NCI-H2081 (cell line): ENCODE results near the gene SLC25A23.

ENCODE experiments used
- DNase-seq, 2 experiments: peaks; one replicate each; lab custom pipeline; 2025; lab: John Stamatoyannopoulos, UW

The SLC25A23 gene

DNA sequence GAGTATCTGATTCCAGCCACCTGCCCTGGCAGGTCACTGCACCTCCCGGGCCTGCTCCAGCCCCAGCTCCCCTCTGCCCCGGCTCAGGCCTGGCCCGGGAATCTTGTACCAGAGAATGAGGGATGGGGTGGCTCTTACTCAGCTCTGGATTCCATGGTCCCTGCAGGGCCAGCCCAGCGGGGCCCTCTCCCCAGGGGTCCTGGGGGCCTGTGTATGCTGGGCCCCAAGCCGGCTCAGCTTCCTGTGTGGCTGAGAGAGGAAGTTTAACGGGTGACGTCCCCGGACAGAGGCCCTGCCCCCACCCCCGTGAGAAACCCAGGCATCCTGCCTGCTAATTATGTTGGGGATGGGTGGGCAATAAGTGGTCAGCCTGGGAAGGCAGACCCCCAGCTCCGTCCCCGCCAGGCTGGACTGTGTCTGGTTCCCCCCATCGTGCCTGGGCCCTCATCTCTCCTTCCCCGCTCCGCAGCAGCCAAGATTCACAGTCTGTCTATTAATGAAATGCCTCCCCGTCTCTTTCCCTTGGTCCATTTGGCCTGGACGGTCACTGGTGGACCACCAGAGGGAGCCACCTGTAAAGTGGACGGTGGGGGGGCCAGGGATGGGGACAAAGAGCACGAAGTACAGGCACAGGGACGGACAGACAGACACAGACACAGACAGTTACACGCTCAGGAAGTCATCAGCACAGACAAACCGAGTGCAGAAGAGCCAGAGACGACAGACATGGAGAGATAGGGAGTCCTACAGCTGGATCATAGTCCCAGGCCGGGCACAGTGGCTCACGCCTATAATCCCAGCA is 22.1 kb upstream of the SLC25A23 start, which contains the start of gene DENND1C:
Gene DENND1C, minus strand, starts transcription at position 247 of the 802 bp plus-strand sequence. Its CDS starts 92 bp downstream, at position 155.
- no peak for DNase-seq

DNA sequence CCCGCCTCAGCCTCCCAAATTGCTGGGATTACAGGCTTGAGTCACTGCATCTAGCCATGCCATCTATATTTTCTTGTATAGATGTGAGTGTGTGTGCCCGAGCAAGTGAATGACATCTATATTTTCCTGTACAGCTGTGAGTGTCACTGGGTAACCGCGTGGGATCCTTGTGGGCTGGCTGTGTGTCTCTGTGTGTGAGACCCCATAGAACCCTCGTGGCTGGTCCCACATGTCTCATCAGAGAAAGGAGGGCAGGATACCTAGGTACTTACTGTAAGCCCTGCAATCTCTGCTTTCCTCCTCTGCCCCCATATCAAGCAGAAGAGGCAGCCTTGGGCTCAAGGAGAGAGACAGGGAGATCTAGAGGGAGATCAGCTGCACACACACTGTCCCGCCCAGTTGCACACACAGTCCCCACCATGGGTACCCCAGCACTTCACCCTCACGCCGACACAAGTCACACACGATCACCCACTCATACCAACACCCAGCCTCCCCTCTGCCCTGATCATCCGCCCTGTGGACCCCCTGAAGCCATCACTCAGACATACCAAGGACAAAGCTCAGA is 21.3 kb upstream of the SLC25A23 start:
- no peak for DNase-seq

DNA sequence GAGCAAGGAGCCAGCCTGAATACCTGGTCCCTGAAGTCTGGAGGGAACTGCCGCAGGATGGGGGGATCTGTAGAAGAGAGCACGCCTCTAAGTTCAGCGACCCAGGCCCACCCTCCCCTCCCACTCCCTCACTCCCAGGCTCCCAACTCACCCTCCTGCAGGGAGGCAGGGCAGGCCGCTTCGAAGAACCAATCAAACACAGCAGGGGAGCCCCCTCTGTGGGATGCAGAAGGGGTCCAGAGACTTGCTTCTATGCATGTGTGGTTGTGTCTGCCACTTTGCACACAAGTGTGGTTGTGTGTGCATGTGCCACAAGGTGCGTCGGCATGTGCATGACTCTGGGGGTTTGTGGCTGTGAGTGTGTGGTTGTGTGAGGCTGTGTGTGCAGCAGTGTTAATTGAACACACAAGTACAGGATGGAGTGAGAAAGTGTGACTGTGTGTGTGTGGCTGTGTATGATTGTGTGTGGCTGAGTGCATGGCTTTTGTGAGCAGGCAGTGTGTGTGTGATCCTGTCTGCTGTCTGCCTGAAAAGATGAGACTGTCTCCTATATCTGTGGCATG is 20.3 kb upstream of the SLC25A23 start:
- DNase-seq: no peak

DNA sequence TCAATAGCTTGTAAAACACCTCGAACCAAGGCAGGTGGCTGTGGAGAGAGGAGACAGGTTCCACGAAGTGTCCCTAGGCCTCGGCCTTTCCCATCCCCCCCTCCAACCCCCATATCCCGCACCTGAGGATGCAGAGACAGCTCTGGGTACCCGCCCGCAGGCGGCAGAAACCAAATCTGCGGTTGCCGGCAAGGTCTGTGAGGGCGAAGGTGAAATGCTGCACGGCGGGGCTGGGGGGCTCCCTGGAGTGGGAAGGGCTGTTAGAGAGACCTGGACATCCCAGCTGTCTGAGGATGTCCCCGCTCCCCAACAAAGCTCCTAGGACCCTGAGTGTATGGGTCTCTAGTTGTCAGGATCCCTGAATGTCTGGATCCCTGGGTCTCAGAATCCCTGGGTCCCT is 19.2 kb upstream of the SLC25A23 start:
- DNase-seq: no peak

DNA sequence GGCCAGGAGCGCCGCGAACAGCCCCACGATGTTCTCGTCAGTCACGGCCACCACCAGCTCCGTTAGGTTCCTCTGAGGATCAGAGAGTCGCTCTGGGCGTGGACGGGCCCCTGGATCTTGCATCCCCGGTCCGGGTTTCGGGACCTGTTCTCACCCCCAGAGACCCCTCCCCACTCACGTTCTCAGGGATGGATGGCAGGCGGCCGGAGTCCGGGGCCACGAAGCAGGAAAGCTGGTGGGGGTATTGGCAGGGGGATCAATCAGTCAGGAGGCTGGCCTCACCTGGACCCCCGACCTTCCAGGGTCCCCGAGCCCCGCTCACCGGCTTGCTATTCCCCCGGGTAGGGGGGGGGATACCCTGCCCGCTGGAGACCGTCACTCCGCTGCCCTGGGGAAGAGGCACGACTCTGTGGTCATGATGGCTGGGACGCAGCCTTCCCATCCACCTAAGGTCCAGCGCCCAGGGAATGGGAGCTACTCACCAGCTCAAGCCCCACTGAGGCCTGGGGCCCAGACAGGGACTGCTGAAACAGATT is 17.4 kb upstream of the SLC25A23 start:
- DNase-seq: no peak

DNA sequence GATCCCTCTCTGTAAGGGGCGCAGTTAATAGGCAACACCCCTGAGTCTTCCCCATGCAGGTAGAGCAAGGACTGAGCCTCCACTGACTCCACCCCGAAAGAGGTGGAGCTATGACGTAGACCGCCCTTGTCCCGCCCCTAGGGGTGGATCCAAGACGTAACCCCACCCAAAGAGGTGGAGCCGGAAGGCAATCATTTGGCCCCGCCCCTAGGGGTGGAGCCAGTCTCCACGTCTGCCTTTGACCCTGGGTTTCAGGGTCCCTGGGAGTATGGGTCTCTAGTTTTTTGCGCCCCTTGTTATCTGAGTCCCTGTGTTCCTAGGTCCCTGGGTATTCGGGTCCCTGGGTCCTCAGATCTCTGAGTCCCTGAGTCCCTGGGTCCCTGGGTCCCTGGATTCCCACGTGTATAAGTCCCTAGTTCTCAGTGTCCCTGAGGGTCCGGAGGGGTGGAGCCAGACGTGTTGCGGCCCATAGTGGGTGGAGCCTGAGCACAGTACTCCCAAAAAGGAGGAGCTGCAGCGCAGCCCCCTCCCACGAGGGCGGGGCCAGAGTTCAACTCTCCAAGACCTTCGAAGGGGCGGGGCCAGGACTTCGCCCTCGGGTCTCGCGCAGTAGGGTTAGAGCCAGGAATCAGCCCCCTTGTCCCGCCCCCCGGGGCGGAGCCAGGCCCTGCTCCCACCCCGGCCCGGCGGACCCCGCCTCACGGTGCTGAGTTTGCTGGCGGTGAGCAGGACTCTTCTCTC is 16.7 kb upstream of the SLC25A23 start:
- DNase-seq: no peak

DNA sequence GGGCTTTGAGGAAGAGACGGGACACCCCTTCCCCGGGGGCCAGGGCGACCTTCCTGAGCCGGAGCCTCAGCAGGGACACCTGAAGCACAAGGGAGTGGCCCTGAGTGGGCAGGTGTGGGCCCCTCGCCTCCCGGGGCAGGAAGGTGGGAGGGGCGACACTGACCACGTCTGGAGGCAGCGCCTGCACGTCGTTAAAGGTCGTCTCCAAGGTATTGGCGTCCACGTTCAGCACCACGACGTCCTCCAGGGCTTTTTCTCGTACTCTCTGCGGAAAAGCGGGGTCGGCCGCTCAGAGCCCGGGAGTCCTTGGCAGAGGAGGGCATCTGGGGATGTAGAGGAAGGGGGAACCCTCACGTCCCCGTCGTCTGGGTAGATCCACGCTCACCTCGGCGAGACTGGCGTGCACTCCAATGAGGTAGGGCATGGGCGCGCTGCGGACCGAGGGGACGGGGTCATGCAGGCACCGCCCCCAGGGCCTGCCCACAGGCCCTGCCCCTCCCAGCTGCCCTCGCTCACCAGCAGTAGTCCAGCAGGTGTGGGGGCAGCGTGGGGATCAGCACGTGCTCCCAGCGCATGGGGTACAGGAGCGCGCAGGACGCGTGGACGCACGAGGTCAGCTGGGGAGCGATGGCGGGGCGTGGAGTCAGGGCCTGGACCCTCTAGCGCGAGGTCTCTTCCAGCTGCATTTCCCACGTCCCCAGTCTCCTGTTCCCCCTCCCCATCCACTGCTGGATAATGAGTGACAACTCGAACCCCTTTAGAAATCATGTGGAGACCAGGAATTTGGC is 15.9 kb upstream of the SLC25A23 start:
- DNase-seq: no peak

DNA sequence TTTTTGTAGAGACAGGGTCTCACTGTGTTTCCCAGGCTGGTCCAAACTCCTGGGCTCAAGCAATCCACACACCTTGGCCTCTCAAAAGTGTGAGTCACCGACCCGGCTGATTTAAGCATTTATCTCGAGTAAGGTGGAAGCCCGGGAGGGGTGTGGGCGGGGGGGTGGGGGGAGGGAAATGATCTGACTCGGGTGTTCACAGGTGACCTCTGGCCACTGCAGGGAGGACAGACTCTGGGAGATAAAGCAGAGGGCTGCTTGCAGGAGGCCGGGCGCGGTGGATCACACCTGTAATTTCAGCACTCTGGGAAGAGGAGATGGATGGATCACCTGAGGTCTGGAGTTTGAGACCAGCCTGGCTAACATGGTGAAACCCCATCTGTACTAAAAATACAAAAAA is 14.1 kb upstream of the SLC25A23 start:
- DNase-seq: no peak

DNA sequence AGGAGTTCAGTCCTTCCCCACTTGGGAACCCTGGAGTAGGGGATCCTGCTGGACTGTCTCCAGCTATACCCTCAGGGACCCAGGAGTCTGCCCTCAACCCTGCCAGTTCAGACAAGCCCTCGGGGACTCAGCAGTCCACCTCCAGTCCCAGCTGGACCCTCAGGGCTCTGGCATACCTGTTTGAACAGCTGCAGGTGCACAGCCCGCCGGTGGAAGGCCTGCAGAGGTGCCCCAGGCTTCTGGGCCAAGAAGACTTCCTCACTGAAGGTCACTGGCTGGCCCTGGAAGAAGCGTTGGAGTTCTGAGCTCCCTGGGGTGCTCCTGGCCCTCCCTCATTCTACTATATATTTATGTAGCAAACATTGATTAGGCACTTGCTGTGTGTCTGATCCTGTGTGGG is 13.1 kb upstream of the SLC25A23 start:
- no peak for DNase-seq

DNA sequence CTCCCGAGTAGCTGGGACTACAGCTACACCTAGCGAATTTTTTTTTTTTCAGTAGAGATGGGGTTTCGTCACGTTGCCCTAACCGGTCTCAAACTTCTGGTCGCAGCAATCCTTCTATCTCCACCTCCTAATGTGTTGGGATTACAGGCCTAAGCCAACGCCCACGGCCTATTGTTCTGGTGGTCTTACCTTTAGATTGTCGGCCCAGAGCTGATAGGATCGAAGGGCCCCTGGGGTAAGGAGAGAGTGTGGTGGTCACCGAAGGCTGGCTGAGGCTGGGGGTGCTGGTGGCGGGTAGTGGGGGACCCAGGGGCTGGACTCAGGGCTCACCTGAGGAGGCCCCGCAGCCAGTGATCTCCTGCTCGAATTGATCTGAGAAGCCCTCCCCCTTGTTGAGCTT is 11.5 kb upstream of the SLC25A23 start:
- no peak for DNase-seq

DNA sequence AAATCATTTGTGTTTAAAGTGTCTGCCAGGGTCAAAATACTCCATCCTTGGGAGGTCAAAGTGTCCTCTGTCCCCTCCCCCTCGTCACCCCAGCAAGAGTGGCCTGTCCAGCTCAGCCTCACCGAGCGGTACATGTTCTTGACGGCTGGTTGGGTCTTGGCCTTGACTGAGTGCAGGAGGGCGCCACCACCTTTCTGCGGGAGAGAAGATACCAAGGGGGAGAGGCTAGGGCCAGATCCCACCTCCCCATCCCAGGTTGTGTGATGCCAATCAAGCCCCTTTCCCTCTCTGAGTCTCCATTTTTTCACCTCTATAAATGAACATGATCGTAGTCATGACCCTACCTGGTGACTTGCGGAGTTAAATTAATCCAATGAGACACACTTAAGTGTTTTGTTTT is 10.6 kb upstream of the SLC25A23 start:
- no peak for DNase-seq

DNA sequence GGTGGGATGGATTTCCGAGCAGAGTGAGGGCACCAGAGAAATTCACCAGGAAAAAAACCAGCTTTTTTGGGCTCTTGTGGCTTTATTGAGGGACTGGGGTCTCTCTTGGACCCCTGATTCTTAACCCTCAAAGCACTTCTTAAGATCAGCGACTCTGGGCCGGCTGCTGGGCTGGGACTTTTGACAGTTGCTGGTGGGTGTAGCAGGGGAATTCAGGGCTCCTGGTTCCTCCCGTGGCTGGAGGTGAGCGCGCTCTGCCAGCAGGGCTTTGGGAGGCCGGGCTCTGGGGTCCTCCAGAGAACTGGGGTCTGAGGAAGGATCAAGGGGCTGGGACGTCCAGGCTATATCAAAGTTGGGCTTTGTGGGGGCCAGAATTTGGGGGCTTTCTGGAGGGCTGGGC is 7.8 kb upstream of the SLC25A23 start:
- DNase-seq: no peak

DNA sequence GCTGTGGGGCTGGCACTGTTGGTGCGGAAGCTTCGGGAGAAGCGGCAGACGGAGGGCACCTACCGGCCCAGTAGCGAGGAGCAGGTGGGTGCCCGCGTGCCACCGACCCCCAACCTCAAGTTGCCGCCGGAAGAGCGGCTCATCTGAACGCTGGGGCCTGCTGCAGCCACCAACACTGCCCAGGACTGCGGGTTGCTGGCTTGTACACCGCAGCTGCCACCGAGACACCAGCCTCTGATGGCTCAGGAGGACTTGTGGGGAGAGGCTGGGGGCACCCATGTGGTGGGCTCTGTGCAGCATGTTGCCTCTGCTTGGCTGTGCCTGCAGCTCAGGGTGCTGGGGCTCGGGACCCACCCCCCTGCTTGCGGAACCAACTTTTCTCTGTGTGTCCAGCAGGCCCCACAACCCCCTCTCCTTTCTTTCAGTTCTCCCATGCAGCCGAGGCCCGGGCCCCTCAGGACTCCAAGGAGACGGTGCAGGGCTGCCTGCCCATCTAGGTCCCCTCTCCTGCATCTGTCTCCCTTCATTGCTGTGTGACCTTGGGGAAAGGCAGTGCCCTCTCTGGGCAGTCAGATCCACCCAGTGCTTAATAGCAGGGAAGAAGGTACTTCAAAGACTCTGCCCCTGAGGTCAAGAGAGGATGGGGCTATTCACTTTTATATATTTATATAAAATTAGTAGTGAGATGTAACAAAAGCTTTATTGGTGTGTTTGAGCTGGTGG is 7.1 kb upstream of the SLC25A23 start:
- DNase-seq: no peak

DNA sequence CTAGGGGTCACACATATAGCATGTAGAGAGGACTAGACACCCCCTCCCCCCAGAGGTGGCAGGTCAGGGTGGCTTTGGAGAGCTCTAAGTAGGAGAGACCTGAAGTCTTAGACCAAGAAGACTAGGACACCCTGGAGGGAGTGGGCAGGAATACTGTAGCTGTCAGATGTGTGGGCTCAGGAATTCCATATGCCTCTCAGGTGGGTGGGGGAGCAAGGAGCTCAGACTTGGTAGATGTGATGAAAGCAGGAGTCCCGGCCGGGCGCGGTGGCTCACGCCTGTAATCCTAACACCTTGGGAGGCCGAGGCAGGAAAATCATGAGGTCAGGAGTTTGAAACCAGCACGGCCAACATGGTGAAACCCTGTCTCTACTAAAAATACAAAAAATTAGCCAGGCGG is 6.1 kb upstream of the SLC25A23 start:
- no peak for DNase-seq

DNA sequence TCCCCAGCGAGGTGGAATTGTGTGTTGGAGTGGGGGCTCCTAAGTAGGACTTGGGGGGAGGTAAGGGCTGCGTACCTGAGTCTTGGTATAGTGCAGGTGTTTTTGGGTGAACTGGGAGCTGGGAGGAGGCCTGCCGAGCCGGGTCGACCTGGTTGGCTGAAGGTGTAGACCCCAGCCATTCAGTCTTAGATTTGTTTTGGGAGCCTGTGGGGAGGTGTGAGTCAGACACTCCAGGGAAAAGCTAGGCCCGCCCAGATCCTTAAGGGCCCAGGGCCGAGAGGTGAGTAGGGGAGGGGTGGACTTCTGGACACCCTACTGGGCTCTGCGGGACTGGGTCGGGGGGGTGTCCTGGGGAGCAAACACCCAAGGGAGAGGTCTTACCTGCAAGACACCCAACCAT is 5.4 kb upstream of the SLC25A23 start:
- no peak for DNase-seq

DNA sequence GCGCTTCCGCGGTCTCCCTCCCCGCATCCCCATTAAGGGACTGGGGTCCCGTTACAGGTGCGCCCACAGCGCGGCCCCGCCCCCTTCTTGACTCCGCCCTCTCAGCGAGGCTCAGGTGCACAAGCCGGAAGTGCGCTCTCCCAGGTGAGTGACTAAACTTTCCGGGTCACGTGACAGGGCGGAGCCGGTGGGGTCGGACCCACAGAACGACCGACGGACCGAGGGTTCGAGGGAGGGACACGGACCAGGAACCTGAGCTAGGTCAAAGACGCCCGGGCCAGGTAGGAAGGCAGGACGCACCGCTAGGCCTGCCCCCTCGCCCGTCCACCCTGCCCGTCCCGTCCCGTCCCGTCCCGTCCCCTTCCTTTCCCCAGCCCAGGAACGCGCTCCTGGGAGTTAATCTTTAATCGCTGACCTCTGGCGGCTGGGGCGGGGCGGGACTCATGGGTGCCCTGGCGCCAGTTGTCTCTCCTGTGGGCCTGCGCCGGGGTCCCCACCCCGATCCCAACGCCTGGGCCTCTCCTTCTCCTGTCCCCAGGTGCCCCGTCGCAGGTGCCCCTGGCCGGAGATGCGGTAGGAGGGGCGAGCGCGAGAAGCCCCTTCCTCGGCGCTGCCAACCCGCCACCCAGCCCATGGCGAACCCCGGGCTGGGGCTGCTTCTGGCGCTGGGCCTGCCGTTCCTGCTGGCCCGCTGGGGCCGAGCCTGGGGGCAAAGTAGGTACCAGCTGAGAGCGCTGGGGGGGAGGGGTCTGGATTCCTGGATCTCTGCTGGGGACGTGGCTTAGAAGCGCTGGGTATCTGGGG is 4.7 kb upstream of the SLC25A23 start, which contains the start of gene CRB3:
Gene CRB3, plus strand, starts transcription at position 202 of the 804 bp plus-strand sequence. Its CDS starts 431 bp downstream, at position 633.
- peak in 1 of 2 experiments; percentile 46 for DNase-seq

DNA sequence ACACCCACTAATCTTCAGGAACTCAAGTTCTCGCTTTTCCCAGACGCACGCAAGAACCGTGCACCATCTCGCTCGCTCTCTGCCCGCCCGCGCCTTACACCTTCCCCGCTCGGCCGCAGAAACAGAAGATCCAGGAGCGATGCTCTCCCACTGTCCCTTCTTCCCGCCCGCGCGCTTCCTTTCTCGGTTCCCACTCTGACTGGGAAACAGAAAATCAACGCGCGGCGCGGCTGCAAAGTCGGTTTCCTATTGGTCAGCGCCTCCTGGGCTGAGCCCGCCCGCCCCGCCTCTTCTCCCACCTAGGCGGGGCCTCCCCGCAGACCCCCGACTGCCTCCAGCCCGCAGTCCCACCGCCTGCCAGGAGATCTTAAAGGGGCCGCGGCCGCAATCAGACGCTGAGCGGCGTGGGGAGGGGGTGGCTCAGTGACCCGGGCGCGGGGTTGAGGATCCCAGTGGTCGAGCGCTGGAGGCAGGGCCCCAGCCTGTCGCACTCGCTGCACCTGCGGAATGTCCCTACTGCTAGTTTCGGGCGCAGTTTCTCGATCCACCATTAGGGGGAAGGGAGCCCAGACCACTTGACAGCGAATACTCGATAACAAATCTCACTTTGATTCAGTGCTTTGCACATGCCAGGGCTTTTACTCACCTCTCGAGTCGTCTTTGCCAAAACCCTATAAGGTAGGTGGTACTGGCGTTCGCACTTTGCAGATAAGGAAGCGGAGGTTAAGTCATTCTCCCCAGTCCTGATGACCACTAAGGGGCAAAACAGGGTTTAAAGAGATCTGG is 700 bp upstream of the SLC25A23 start:
- DNase-seq: peak; percentile 94 to 98

DNA sequence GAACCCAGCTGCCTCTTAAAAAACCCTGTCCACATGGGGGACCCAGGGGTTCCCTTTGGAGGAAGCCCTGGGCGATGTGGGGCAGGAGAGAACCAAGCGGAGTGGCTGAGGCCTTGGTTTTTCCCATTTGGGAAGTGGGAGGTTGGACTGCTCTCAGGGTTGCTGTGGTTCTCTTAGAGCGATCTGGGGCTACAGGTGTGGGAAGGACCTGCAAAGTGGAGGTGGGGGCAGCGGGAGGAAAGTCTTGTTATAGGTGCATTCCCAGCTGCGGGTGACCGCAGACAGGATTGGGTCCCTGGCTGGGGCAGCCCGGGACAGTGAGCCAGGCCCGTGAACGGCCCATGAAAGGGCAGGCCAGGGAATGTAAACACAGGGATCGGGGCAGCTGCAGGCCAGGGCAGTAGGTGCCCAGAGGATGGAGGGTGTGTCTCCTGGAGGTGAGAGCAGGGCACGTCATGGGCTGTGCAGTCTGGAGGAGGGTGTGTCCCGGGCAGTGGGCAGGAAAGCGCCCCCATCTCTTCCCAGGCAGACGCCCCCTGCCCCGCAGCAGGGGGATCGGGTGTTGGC is 814 bp downstream of the SLC25A23 start:
- no peak for DNase-seq
